ENCODE results near the gene KCNJ1. TPM values are rescaled to one million over a fixed set of nuclear protein-coding genes. Genes with fewer than 3 reads are reported as not detected.
A peak's percentile ranks its signal among the peaks of the same experiment; 100 is the strongest.

KCNJ1 gene
- total RNA-seq, 1 experiment from 2014 or later: not detected

- no peak overlapping the region for H3K4me3 ChIP-seq
- H3K36me3 ChIP-seq: no peaks in the 10 kb centered on the region
- DNase-seq: no peak
- H3K27ac ChIP-seq: no peak overlapping the region
- H3K9me3 ChIP-seq (replicated peaks): no peaks in the 10 kb centered on the region
- H3K4me1 ChIP-seq: peaks cover 10% of the 10 kb centered on the region
- no peaks in the 10 kb centered on the region for H3K27me3 ChIP-seq
Measured at GRCh38 chr11:128893578-128894285, 26.6 kb upstream of the KCNJ1 start.

GRCh38 chr11:128892866-128893565 is 25.9 kb upstream of the KCNJ1 start:
- no peak for DNase-seq
- Histone ChIP-seq H3K27me3 (no peaks in the 10 kb centered on the region), H3K27ac (no peak overlapping the region), H3K36me3 (no peaks in the 10 kb centered on the region), H3K4me1 (peaks cover 10% of the 10 kb centered on the region), H3K9me3 (replicated peaks) (no peaks in the 10 kb centered on the region), H3K4me3 (no peak overlapping the region)

- H3K27ac ChIP-seq: peak overlapping the region; percentile 4; the same call in 1 of the 2 replicates
- peaks cover 10% of the 10 kb centered on the region for H3K4me1 ChIP-seq
- H3K27me3 ChIP-seq: no peaks in the 10 kb centered on the region
- DNase-seq: no peak
- H3K4me3 ChIP-seq: peak overlapping the region; percentile 72
- no peaks in the 10 kb centered on the region for H3K9me3 ChIP-seq (replicated peaks)
- no peaks in the 10 kb centered on the region for H3K36me3 ChIP-seq
Measured at GRCh38 chr11:128891913-128892398, 24.9 kb upstream of the KCNJ1 start.

- H3K36me3 ChIP-seq: no peaks in the 10 kb centered on the region
- peak within 1 kb of the TSS; percentile 52 for H3K27ac ChIP-seq
- H3K27me3 ChIP-seq: no peaks in the 10 kb centered on the region
- peak; percentile 49 to 66 for DNase-seq
- H3K4me1 ChIP-seq: peaks cover 10% of the 10 kb centered on the region
- no peaks in the 10 kb centered on the region for H3K9me3 ChIP-seq (replicated peaks)
- H3K4me3 ChIP-seq: peak within 1 kb of the TSS; percentile 72
Measured at GRCh38 chr11:128890543-128891368, 23.7 kb upstream of the KCNJ1 start, which contains the start of gene KCNJ5. Gene KCNJ5 (plus strand): TSS chr11:128891356. CDS start chr11:128911274, 19,918 bp downstream.

- Histone ChIP-seq H3K36me3 (no peaks in the 10 kb centered on the region), H3K4me1 (peaks cover 10% of the 10 kb centered on the region), H3K27ac (peak overlapping the region; percentile 52), H3K27me3 (no peaks in the 10 kb centered on the region), H3K9me3 (replicated peaks) (no peaks in the 10 kb centered on the region), H3K4me3 (peak overlapping the region; percentile 72)
- DNase-seq: no peak
Measured at GRCh38 chr11:128890216-128890542, 23.1 kb upstream of the KCNJ1 start.

GRCh38 chr11:128889657-128890213 is 22.6 kb upstream of the KCNJ1 start:
- peak in 1 of 2 experiments; percentile 34 for DNase-seq
- H3K4me1 ChIP-seq: peaks cover 10% of the 10 kb centered on the region
- H3K4me3 ChIP-seq: peak overlapping the region; percentile 72
- H3K9me3 ChIP-seq (replicated peaks): no peaks in the 10 kb centered on the region
- no peaks in the 10 kb centered on the region for H3K36me3 ChIP-seq
- no peak overlapping the region for H3K27ac ChIP-seq
- no peaks in the 10 kb centered on the region for H3K27me3 ChIP-seq

- no peak overlapping the region for H3K27ac ChIP-seq
- DNase-seq: no peak
- H3K4me3 ChIP-seq: no peak overlapping the region
- H3K27me3 ChIP-seq: no peaks in the 10 kb centered on the region
- peaks cover under 1% of the 10 kb centered on the region; the same call in 1 of the 2 replicates for H3K4me1 ChIP-seq
- H3K9me3 ChIP-seq (replicated peaks): no peaks in the 10 kb centered on the region
- H3K36me3 ChIP-seq: no peaks in the 10 kb centered on the region
Measured at GRCh38 chr11:128888034-128888985, 21.2 kb upstream of the KCNJ1 start.

GRCh38 chr11:128886406-128887124 is 19.5 kb upstream of the KCNJ1 start:
- H3K4me3 ChIP-seq: no peak overlapping the region
- no peaks in the 10 kb centered on the region; the same call in 1 of the 2 replicates for H3K4me1 ChIP-seq
- no peaks in the 10 kb centered on the region for H3K9me3 ChIP-seq (replicated peaks)
- no peak overlapping the region for H3K27ac ChIP-seq
- DNase-seq: peak; percentile 52 to 67
- H3K36me3 ChIP-seq: no peaks in the 10 kb centered on the region
- H3K27me3 ChIP-seq: no peaks in the 10 kb centered on the region

- H3K27me3 ChIP-seq: no peaks in the 10 kb centered on the region
- H3K36me3 ChIP-seq: no peaks in the 10 kb centered on the region
- no peaks in the 10 kb centered on the region for H3K9me3 ChIP-seq (replicated peaks)
- no peaks in the 10 kb centered on the region; the same call in 1 of the 2 replicates for H3K4me1 ChIP-seq
- no peak overlapping the region for H3K4me3 ChIP-seq
- H3K27ac ChIP-seq: no peak overlapping the region
- DNase-seq: peak; percentile 48 to 75
Measured at GRCh38 chr11:128884703-128885338, 17.7 kb upstream of the KCNJ1 start.

- H3K27me3 ChIP-seq: no peaks in the 10 kb centered on the region
- H3K9me3 ChIP-seq (replicated peaks): no peaks in the 10 kb centered on the region
- H3K4me3 ChIP-seq: no peak overlapping the region
- H3K36me3 ChIP-seq: no peaks in the 10 kb centered on the region
- no peak for DNase-seq
- no peak overlapping the region for H3K27ac ChIP-seq
- H3K4me1 ChIP-seq: no peaks in the 10 kb centered on the region
Measured at GRCh38 chr11:128884054-128884453, 17.0 kb upstream of the KCNJ1 start.

- no peaks in the 10 kb centered on the region for H3K36me3 ChIP-seq
- H3K4me1 ChIP-seq: no peaks in the 10 kb centered on the region
- no peaks in the 10 kb centered on the region for H3K9me3 ChIP-seq (replicated peaks)
- H3K27ac ChIP-seq: no peak overlapping the region
- no peak overlapping the region for H3K4me3 ChIP-seq
- DNase-seq: no peak
- no peaks in the 10 kb centered on the region for H3K27me3 ChIP-seq
Measured at GRCh38 chr11:128882451-128882850, 15.4 kb upstream of the KCNJ1 start.

GRCh38 chr11:128881221-128881620 is 14.1 kb upstream of the KCNJ1 start:
- Histone ChIP-seq H3K4me1 (no peaks in the 10 kb centered on the region), H3K27ac (no peak overlapping the region), H3K36me3 (no peaks in the 10 kb centered on the region), H3K27me3 (no peaks in the 10 kb centered on the region), H3K9me3 (replicated peaks) (no peaks in the 10 kb centered on the region), H3K4me3 (no peak overlapping the region)
- no peak for DNase-seq

GRCh38 chr11:128879817-128880216 is 12.7 kb upstream of the KCNJ1 start:
- Histone ChIP-seq H3K4me3 (no peak overlapping the region), H3K9me3 (replicated peaks) (no peaks in the 10 kb centered on the region), H3K27me3 (no peaks in the 10 kb centered on the region), H3K27ac (no peak overlapping the region), H3K36me3 (no peaks in the 10 kb centered on the region), H3K4me1 (peaks cover under 1% of the 10 kb centered on the region; the same call in 1 of the 2 replicates)
- DNase-seq: no peak

All from SJCRH30 (cell line).